ENCODE data around the gene SHISA6. TPM values are rescaled to one million over a fixed set of nuclear protein-coding genes. Genes with fewer than 3 reads are reported as not detected.

SHISA6 gene
- total RNA-seq, 2 donors from 2014 or later: 6.7 to 14.4 TPM

- Mint-ChIP-seq H3K36me3 (ENCODE audit: low read depth) (peaks cover 21% of the 10 kb centered on the region), H3K27me3 (ENCODE audit: insufficient read depth) (no peaks in the 10 kb centered on the region), H3K4me3 (no peak overlapping the region), H3K9me3 (no peaks in the 10 kb centered on the region), H3K4me1 (no peaks in the 10 kb centered on the region), H3K27ac (no peak overlapping the region)
- no peak for TF ChIP-seq CTCF (conservative IDR thresholded peaks at IDR 0.05)
- no peak for DNase-seq
- Histone ChIP-seq H3K9me3 (ENCODE audit: control insufficient read depth, low read length) (no peaks in the 10 kb centered on the region), H3K4me1 (ENCODE audit: control insufficient read depth, insufficient read depth, low read length) (no peaks in the 10 kb centered on the region), H3K27ac (ENCODE audit: low read depth, low read length) (no peak overlapping the region), H3K36me3 (ENCODE audit: control insufficient read depth, insufficient read depth, low read length) (peaks cover 8% of the 10 kb centered on the region), H3K9ac (ENCODE audit: extremely low read depth, low read length, poor library complexity, severe bottlenecking) (no peak overlapping the region), H3K27me3 (ENCODE audit: control insufficient read depth, insufficient read depth, low read length, poor library complexity, severe bottlenecking) (no peaks in the 10 kb centered on the region), H3K4me3 (ENCODE audit: low read length) (no peak overlapping the region)
- 89% methylated on average over 8 of the region's 8 CpGs for WGBS, 2 experiments (ENCODE audit: insufficient coverage in 1 of 2, insufficient read length in 1 of 2)
These were observed 31.2 kb downstream of the SHISA6 start for GRCh38 chr17:11272191-11272590.

- H3K9me3 ChIP-seq (ENCODE audit: control insufficient read depth, low read length): no peaks in the 10 kb centered on the region
- peaks cover 13% of the 10 kb centered on the region for H3K36me3 ChIP-seq (ENCODE audit: control insufficient read depth, insufficient read depth, low read length)
- peaks cover 21% of the 10 kb centered on the region for H3K36me3 Mint-ChIP-seq (ENCODE audit: low read depth)
- no peak for TF ChIP-seq CTCF (conservative IDR thresholded peaks at IDR 0.05)
- H3K27me3 ChIP-seq (ENCODE audit: control insufficient read depth, insufficient read depth, low read length, poor library complexity, severe bottlenecking): no peaks in the 10 kb centered on the region
- no peak overlapping the region for H3K4me3 Mint-ChIP-seq
- H3K4me3 ChIP-seq (ENCODE audit: low read length): no peak overlapping the region
- 91 to 94% methylated on average over 6 to 9 of the region's 9 CpGs for WGBS, 2 experiments (ENCODE audit: insufficient coverage in 1 of 2, insufficient read length in 1 of 2)
- no peaks in the 10 kb centered on the region for H3K9me3 Mint-ChIP-seq
- no peak for DNase-seq
- H3K27ac ChIP-seq (ENCODE audit: low read depth, low read length): no peak overlapping the region
- peaks cover 3% of the 10 kb centered on the region for H3K4me1 ChIP-seq (ENCODE audit: control insufficient read depth, insufficient read depth, low read length)
- no peak overlapping the region for H3K9ac ChIP-seq (ENCODE audit: extremely low read depth, low read length, poor library complexity, severe bottlenecking)
- H3K27me3 Mint-ChIP-seq (ENCODE audit: insufficient read depth): no peaks in the 10 kb centered on the region
- no peak overlapping the region for H3K27ac Mint-ChIP-seq
- peaks cover 7% of the 10 kb centered on the region for H3K4me1 Mint-ChIP-seq
These were observed 32.6 kb downstream of the SHISA6 start for GRCh38 chr17:11273596-11273995.

- H3K27ac ChIP-seq (ENCODE audit: low read depth, low read length): no peak overlapping the region
- Mint-ChIP-seq H3K4me3 (no peak overlapping the region), H3K36me3 (ENCODE audit: low read depth) (peaks cover 21% of the 10 kb centered on the region), H3K9me3 (no peaks in the 10 kb centered on the region), H3K27me3 (ENCODE audit: insufficient read depth) (no peaks in the 10 kb centered on the region), H3K27ac (no peak overlapping the region), H3K4me1 (peaks cover 11% of the 10 kb centered on the region)
- no peak overlapping the region for H3K4me3 ChIP-seq (ENCODE audit: low read length)
- no peak overlapping the region for H3K9ac ChIP-seq (ENCODE audit: extremely low read depth, low read length, poor library complexity, severe bottlenecking)
- no peaks in the 10 kb centered on the region for H3K27me3 ChIP-seq (ENCODE audit: control insufficient read depth, insufficient read depth, low read length, poor library complexity, severe bottlenecking)
- no peak for DNase-seq
- no peaks in the 10 kb centered on the region for H3K9me3 ChIP-seq (ENCODE audit: control insufficient read depth, low read length)
- TF ChIP-seq CTCF (conservative IDR thresholded peaks at IDR 0.05): no peak
- peaks cover 13% of the 10 kb centered on the region for H3K36me3 ChIP-seq (ENCODE audit: control insufficient read depth, insufficient read depth, low read length)
- 94 to 95% methylated on average over 9 to 14 of the region's 14 CpGs for WGBS, 2 experiments (ENCODE audit: insufficient coverage in 1 of 2, insufficient read length in 1 of 2)
- peaks cover 3% of the 10 kb centered on the region for H3K4me1 ChIP-seq (ENCODE audit: control insufficient read depth, insufficient read depth, low read length)
These were observed 33.1 kb downstream of the SHISA6 start for GRCh38 chr17:11274106-11274505.

Measured in endodermal cell (in vitro differentiated cells).